ENCODE results near the gene DOCK10. TPM values are rescaled to one million over a fixed set of nuclear protein-coding genes. Genes with fewer than 3 reads are reported as not detected.
"Not testable (repeated sequence)": the region's sequence is repeated elsewhere in the genome, so short reads cannot be mapped to it uniquely, and the experiment has no call there.

Gene DOCK10
- total RNA-seq, 1 experiment from 2014 or later: 65.3 TPM

DNA sequence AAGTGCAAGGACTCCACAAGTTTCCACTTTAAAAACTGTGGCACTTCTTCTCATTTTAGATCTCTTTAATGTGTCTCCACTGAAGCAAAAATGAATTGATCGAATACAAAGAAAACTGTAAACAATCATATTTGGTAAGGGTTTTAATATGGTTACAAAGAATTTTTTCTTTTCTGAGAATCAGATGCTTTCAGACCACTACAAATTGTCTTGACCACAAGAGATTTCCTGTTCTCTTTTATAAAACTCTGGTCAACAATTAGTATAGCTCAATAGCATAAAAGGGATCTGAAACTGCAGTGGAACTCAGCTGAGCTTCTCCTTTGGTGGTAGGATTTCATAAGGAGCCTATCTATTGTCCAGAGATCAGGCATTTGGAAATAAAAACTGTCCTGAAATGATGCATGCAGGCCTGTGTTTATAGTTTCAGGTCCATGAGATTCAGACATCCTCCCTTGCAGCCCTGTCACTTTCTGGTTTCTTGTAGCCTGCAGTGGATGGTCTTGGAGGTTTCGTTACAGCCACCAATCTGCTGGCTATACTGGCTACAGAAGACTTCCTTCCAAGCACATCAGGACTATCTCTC is 120.0 kb downstream of the DOCK10 start:
- DNase-seq (ENCODE audit: low read depth): peak; percentile 39

GRCh38 chr2:224919472-224920110 is 122.7 kb downstream of the DOCK10 start:
- no peak for DNase-seq (ENCODE audit: low read depth)

DNA sequence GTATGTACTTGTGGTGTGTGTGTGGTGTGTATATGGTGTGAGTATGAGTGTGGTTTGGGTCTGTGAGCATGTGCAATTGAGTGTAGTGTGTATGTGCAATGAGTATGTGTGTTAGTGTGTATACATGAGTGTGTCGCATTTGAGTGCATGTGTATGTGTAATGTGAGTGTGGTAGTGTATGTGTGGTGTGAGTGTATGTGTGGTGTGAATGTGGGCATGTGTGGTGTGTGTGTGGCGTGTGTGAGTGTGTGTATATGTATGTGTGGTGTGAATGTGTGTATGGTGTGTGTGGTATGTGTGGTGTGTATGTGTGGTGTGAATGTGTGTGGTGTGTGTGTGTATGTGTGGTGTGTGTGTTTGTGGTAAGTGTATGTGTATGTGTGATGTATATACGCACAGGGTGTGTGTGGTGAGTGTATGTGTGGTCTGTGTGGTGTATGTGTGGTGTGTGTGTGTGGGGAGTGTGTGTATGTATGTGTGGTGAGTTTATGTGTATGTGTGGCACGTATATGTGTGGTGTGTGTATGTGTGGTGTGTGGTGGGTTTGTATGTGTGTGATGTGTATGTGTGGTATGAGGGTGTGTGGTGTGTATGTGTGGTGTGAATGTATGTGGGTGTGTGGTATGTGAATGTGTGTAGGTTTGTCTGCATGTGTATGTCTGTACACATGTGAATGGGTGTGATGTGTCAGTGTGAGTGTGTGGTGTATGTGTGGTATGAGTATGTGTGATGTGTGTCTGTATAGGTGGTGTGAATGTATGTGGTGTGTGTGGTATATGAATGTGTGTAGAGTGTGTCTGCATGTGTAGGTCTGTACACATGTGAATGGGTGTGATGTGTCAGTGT is 123.4 kb downstream of the DOCK10 start:
- DNase-seq (ENCODE audit: low read depth): no peak

DNA sequence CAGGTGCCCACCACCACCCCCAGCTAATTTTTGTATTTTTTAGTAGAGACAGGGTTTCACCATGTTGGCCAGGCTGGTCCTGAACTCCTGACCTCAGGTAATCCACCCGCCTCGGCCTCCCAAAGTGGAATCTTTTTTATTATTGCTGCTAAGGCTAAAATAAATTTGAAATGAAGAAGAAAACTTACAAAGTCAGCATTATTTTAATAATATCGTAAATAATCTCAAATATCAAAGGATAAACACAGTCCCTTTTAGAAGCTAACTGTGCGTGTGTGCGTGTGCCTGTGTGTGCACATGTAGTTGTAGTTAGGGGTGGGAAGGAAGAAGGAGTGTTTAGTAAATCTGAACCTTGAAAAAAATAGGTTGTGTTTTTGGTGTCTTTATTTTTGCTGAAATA is 125.0 kb downstream of the DOCK10 start:
- DNase-seq (ENCODE audit: low read depth): not testable (repeated sequence)

- DNase-seq (ENCODE audit: low read depth): no peak
Observed at GRCh38 chr2:224915136-224915535, 127.1 kb downstream of the DOCK10 start.

GRCh38 chr2:224910574-224910925 is 131.7 kb downstream of the DOCK10 start:
- DNase-seq (ENCODE audit: low read depth): no peak

DNA sequence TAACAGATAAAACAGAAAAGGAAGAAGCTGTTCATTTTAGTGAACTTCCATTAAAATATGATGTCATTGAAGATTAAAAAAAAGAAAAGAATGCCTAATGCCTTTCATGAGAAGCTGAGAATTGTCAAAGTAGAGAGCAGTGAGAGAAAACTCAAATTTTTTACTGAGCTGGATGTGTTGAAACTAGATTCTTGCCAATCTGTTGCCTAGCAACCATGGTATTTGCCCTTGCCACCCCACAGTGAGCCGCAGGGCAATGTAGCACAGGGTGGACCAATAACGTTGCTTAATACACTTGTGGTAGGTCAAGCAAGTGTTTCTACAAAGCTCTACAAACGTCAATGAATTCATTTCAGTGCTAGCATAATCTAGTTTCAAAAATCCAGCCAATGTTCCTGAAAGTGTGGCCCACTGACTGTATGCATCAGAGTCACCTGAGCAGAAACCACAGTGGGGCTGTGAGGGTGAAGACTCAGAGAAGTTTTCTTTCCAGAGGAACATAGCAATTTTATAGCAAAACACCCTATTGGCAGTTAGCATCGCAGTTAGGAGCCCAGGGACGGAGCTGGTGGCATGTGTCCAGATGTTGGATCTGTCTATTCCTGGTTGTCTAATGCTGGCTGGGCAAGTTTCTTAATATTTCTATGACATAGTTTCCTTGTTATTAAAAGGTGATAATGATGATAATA is 132.2 kb downstream of the DOCK10 start:
- peak; percentile 85 for DNase-seq (ENCODE audit: low read depth)

- no peak for DNase-seq (ENCODE audit: low read depth)
Observed at GRCh38 chr2:224908818-224909217, 133.4 kb downstream of the DOCK10 start.

DNA sequence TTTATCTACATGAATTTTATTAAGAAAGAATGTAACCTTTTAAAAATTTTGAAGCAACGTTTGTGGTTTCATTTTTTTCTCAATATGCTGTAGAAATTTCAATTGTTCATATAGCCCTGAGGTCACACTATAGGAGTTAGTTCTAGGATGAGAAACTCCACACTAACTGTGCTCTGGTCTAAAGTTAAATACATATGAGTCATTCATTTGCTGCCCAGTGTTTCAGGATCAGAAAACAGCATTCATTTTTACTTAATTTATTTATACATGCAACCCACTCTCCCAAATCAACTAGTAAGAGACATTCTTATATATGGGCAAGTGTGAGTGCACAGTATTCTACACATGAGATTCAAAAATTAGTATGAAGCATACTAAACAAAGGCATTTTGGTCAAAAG is 137.9 kb downstream of the DOCK10 start:
- DNase-seq (ENCODE audit: low read depth): peak; percentile 43

GRCh38 chr2:224903621-224904020 is 138.6 kb downstream of the DOCK10 start:
- DNase-seq (ENCODE audit: low read depth): no peak

DNA sequence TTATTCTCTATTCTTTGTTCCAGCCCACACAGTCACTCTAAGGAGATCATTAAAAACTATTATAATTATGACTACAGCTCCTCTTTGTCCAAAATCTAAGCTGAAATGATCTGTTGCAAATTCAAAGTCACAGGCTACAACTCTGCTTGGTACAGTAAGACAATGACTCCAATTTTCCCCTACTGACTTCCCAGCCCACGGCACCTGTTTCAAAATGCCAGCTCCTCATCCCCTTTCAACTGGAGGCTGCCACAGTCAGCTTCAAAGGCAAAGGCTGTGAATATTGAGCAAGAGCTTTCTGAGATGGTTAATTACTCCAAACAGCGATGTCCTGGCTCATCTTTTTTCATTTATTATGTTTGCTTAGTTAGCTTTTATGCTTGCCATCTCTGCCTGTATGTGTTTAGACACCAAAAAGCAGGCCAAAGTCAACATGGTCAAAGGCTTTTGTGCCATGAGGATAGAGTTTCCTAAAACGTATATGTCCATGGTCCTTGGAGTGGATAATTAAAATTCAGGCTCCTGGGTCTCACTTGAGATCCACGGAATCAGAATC is 141.1 kb downstream of the DOCK10 start:
- no peak for DNase-seq (ENCODE audit: low read depth)

- DNase-seq (ENCODE audit: low read depth): no peak
Observed at GRCh38 chr2:224895377-224895776, 146.9 kb downstream of the DOCK10 start.

DNA sequence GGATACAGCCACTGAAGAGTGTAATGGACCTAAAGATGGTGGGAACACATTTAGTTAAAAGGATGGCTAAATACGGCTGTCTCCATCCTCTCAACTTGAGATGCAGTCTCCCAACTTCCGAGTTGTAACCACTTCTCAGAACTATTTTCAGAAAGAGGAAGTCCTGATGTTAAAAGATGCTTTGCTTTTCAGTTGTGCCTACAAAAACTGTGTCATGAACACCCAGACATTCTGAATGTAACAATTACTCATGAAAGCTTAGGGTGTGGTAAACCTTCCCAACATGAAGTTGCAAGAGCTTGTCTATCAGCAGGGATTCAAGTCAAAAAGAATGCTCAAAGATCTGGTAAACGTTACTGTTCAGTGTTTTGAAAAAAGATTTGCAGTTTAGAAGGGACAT is 147.9 kb downstream of the DOCK10 start:
- DNase-seq (ENCODE audit: low read depth): no peak

DNA sequence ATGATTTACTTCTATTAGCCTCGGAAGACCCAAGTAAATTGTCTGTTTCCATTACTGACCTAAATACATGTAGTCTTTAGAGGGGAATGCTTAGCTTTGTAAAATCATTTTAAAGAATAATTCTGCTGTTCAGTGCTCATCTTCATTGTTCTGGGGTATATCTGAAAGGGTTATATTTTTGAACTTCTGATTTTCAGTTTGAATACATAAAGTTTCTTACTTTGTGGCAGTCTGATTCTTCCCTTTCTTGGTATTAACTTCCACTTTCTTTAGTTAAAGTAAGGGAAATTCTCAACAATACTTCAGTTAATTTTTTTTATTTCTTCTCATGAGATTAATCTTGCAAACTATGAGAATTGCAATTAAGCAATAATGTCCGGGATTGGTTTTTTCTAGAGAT is 148.4 kb downstream of the DOCK10 start:
- no peak for DNase-seq (ENCODE audit: low read depth)

GRCh38 chr2:224892574-224893204 is 149.6 kb downstream of the DOCK10 start:
- DNase-seq (ENCODE audit: low read depth): no peak

DNA sequence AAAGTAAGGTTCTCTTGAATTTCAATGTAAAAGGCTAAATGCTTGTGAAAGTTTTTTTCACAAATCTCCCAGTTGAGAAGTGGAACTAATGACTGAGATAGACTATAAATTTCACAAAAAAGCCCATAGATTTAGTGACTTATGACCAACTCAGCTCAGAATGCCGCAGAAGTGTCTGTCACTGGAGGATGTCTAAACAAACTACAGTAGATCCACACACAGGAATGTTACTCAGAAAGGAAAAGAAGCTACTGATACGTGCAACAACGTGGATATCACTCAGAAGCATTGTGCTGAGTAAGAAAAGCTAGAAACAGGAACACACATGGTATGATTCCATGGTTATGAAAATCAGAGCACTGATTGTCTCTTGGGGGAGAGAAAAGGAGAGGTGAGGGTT is 151.9 kb downstream of the DOCK10 start:
- no peak for DNase-seq (ENCODE audit: low read depth)

GRCh38 chr2:224887141-224887540 is 155.1 kb downstream of the DOCK10 start:
- DNase-seq (ENCODE audit: low read depth): peak; percentile 83

DNA sequence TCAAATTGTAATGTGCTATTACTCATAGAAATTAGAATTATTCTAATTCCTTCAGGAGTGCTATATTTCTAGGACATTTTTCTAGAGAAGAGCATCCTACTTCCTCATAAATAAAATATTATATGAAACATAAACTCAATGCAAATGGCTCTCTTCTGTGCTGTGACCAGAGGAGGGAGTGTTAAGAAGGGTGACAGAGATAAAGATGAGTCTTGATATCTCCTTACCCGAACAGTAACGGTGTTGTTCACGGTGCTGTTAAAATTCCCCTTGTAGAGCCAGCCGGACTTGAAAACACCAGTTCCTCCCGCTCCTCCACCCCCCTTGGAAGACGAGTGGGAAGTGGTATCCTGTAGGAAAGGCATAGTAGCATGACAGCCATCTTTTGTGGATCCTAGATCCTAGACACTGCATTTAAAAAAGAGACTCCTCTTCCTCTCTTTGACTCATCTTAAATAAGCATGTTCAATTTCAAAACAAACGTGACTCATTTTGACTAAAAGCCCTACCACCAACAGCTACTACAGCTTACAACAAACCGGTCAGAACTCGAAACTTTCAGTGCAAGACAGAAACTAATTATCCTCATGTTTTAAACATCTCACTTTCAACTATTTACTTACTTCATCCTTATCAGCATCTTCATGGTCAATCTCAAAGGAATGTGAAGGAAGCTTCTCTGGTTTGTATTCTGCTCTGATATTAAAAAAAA is 156.3 kb downstream of the DOCK10 start:
- peak; percentile 87 for DNase-seq (ENCODE audit: low read depth)

GRCh38 chr2:224885291-224885690 is 157.0 kb downstream of the DOCK10 start:
- no peak for DNase-seq (ENCODE audit: low read depth)

GRCh38 chr2:224884188-224884587 is 158.1 kb downstream of the DOCK10 start:
- peak; percentile 41 for DNase-seq (ENCODE audit: low read depth)

DNA sequence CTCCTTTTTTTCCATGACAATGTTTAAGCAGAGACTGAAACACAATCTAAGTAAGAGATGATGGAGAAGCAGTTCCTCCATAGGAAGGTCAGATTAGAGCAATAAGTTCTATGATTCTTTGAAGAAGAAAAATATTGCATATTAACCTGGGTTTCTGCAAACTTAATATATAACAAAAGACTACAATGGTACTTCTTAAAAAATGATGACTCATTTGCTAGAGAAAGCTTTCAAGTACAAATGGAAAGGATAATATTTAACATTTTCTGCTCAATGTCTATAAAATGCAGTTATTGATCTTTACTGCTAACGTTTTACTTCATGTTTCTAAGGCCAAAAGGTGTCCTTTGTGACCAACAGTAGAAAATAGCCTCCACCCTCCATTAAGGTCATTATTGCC is 158.6 kb downstream of the DOCK10 start:
- DNase-seq (ENCODE audit: low read depth): no peak
